H1 (cell line): ENCODE results near the gene DNAJC6. TPM values are rescaled to one million over a fixed set of nuclear protein-coding genes. Genes with fewer than 3 reads are reported as not detected.

Source experiments
- ASH2L ChIP-seq: fragments of 200-600, 300-600 bp; sonication (generic); IDR thresholded peaks from one replicate; pipeline ENCODE4 v1.7.1; 2017; ENCODE audit warnings: low read length
- BRCA1 ChIP-seq: IDR thresholded peaks from 2 replicates; pipeline ENCODE4 v1.6.1; 2012; ENCODE audit warnings: low read depth, low read length, improper control_type of control experiment
- CHD2 ChIP-seq: IDR thresholded peaks from 2 replicates; pipeline ENCODE4 v1.6.1; 2012; ENCODE audit warnings: low read length, improper control_type of control experiment
- CTBP2 ChIP-seq: IDR thresholded peaks from 2 replicates; pipeline ENCODE4 v1.7.0; 2011; ENCODE audit warnings: borderline replicate concordance, mild to moderate bottlenecking, moderate library complexity, mixed read lengths, low read length; ENCODE audit not compliant: insufficient read depth, insufficient read length
- GABPA ChIP-seq: IDR thresholded peaks from 2 replicates; pipeline ENCODE4 v1.6.1; 2011; ENCODE audit warnings: mild to moderate bottlenecking, low read length, moderate library complexity, borderline replicate concordance; ENCODE audit not compliant: insufficient read depth
- JUN ChIP-seq: IDR thresholded peaks from 2 replicates; pipeline ENCODE4 v1.6.1; 2011; ENCODE audit warnings: low read depth, mild to moderate bottlenecking, improper control_type of control experiment, low read length
- JUND ChIP-seq: IDR thresholded peaks from 2 replicates; pipeline ENCODE4 v1.6.1; 2011; ENCODE audit warnings: mild to moderate bottlenecking, improper control_type of control experiment, low read length
- KDM1A ChIP-seq: fragments of 200-600, 300-600 bp; sonication (generic); IDR thresholded peaks from 2 replicates; pipeline ENCODE4 v1.7.1; 2016; ENCODE audit warnings: mild to moderate bottlenecking, low read length, borderline replicate concordance
- KDM4A ChIP-seq: IDR thresholded peaks from one replicate; pipeline ENCODE4 v1.7.1; 2012; ENCODE audit warnings: low read depth, mild to moderate bottlenecking, moderate library complexity, low read length, inconsistent platforms; ENCODE audit not compliant: severe bottlenecking
- MAFK ChIP-seq: IDR thresholded peaks from 2 replicates; pipeline ENCODE4 v1.6.1; 2012; ENCODE audit warnings: low read depth, mild to moderate bottlenecking, improper control_type of control experiment, low read length
- PHF8 ChIP-seq: fragments of 200-600 bp; sonication (generic); conservative IDR thresholded peaks from 2 replicates; pipeline ENCODE4 v1.7.1; 2012; ENCODE audit warnings: low read depth, mild to moderate bottlenecking, inconsistent platforms, low read length, moderate library complexity
- RAD21 ChIP-seq, 2 experiments: IDR thresholded peaks in 1 of 2; conservative IDR thresholded peaks in 1 of 2; 2 replicates each; pipeline ENCODE4 v1.6.1; 2011; ENCODE audit warnings: low read depth in 2 of 2, low read length in 2 of 2, improper control_type of control experiment in 1 of 2, inconsistent platforms in 1 of 2, mild to moderate bottlenecking in 1 of 2, moderate library complexity in 1 of 2
- RBBP5 ChIP-seq: IDR thresholded peaks from 2 replicates; pipeline ENCODE4 v1.7.1; 2012; ENCODE audit warnings: low read depth, mild to moderate bottlenecking, inconsistent platforms, low read length, moderate library complexity, borderline replicate concordance
- RNF2 ChIP-seq: fragments of 200-900, 300-1000 bp; sonication (generic); IDR thresholded peaks from 2 replicates; pipeline ENCODE4 v1.7.1; 2016; ENCODE audit warnings: borderline replicate concordance, low read depth, mild to moderate bottlenecking, antibody characterized with exemption, low read length; ENCODE audit not compliant: poor library complexity, severe bottlenecking; ENCODE audit errors: missing control alignments
- RXRA ChIP-seq: IDR thresholded peaks from 2 replicates; pipeline ENCODE4 v1.6.1; 2011; ENCODE audit warnings: low read depth, mild to moderate bottlenecking, low read length, moderate library complexity; ENCODE audit not compliant: insufficient read depth
- SIX5 ChIP-seq: IDR thresholded peaks from 2 replicates; pipeline ENCODE4 v1.6.1; 2011; ENCODE audit warnings: mild to moderate bottlenecking, low read depth, low read length
- SP4 ChIP-seq: IDR thresholded peaks from 2 replicates; pipeline ENCODE4 v1.6.1; 2012; ENCODE audit warnings: low read length, inconsistent platforms
- SUZ12 ChIP-seq: fragments of 200-600 bp; sonication (generic); IDR thresholded peaks from 2 replicates; pipeline ENCODE4 v1.6.1; 2012; ENCODE audit warnings: mild to moderate bottlenecking, inconsistent platforms, low read length, moderate library complexity, mixed read lengths
- TAF1 ChIP-seq: IDR thresholded peaks from 2 replicates; pipeline ENCODE4 v1.6.1; 2011; ENCODE audit warnings: mild to moderate bottlenecking, low read depth, low read length
- YY1 ChIP-seq: IDR thresholded peaks from 2 replicates; pipeline ENCODE4 v1.6.1; 2011; ENCODE audit warnings: low read depth, mild to moderate bottlenecking, low read length
- polyA plus RNA-seq, 7 experiments: library from polyadenylated mRNA; depleted of rRNA in 3 of 7; stranded (reverse) in 5 of 7; unstranded in 2 of 7; fragments of >200 nt in 5 of 7; fragments of 200-250 nt in 2 of 7; gene quantifications; 1 replicate in 5 of 7; 2 replicates in 1 of 7; 4 replicates in 1 of 7; pipeline versions ENCODE4 v1.2.1 to v1.2.3, GENCODE V29; 2011 to 2013; ENCODE audit warnings: missing spikeins in 2 of 7, mixed read lengths in 2 of 7
- total RNA-seq: library from RNA; stranded (reverse); fragmentation: NEBNext Ultra II Directional; extraction: Animal tissue kit (Norgen Biotek cat#: 25700); gene quantifications from 2 replicates; pipeline ENCODE4 v1.2.1, GENCODE V29; 2021
- TF ChIP-seq, protein P1 (sequence below), 3 experiments: IDR thresholded peaks; 1 replicate in 2 of 3; 2 replicates in 1 of 3; pipeline versions ENCODE4 v1.5.1 to v1.6.1; 2011; ENCODE audit warnings: low read length in 3 of 3, mild to moderate bottlenecking in 3 of 3, inconsistent platforms in 2 of 3, low read depth in 1 of 3, moderate library complexity in 1 of 3; ENCODE audit not compliant: insufficient read depth in 1 of 3; ENCODE audit errors: control extremely low read depth in 1 of 3

DNAJC6 gene
- total and polyA plus RNA-seq, 2 of the 8 experiments (the other 6 are each of a cell fraction or from before 2014, with no cell fraction given) = 1.6 to 3.0 TPM

DNA sequence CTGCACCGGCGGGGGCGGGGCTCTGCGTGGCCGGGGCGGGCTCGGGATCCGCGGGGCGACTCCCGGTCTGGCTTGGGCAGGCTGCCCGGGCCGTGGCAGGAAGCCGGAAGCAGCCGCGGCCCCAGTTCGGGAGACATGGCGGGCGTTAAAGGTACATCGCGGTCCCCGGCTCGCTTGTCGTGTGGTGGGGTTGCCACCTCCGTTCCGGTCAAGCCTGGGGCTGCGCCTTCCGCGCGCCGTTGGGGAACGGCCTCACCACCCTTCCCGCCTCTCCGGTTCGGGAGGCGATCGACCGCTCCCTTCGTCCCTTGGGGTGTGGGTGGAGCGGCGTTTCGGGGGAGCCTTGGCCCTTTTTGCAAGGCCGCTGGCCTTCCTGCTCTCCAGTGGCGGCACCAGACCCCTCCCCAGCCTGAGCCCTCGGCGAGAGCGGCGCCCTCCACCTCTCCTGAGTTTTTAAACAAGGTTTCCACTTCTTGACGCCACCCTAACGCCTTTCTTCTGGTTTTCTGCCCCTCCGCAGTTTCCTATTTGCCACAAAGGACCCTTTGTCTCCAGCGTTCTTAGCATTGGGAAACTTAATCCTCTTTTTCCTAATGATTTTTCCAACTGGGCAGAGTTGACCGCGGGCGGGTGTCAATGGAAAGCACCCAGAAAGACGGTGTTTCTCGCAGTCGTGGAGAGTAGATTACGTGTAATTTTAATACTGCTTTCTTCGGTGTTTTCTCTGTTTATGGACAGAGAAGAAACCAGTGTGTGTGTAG, 111.4 kb downstream of the DNAJC6 start, which contains the start of the genes LEPR and LEPROT (continued):
- peak; percentile 66; the same call in 1 of the 2 replicates for TF ChIP-seq RBBP5
- no peak for TF ChIP-seq SUZ12
- 0 out of 4 replicates have a peak, but pooled peaks of 1 of the 2 experiments have one; percentile 1 for TF ChIP-seq RAD21 (IDR thresholded peaks at IDR 0.05 in 1 of 2, conservative IDR thresholded peaks at IDR 0.05 in 1 of 2; ENCODE audit: low read depth in 2 of 2, low read length in 2 of 2)
- peak; percentile 84 for TF ChIP-seq ASH2L
- peak; percentile 90 for TF ChIP-seq PHF8
- TF ChIP-seq CTBP2 = no peak
- TF ChIP-seq GABPA = no peak
- no peak for TF ChIP-seq JUN
- no peak for TF ChIP-seq RNF2
- no peak for TF ChIP-seq SIX5
- no peak for TF ChIP-seq BRCA1
- peak; percentile 86 for TF ChIP-seq TAF1
- TF ChIP-seq RXRA = no peak
- TF ChIP-seq, protein P1, sequence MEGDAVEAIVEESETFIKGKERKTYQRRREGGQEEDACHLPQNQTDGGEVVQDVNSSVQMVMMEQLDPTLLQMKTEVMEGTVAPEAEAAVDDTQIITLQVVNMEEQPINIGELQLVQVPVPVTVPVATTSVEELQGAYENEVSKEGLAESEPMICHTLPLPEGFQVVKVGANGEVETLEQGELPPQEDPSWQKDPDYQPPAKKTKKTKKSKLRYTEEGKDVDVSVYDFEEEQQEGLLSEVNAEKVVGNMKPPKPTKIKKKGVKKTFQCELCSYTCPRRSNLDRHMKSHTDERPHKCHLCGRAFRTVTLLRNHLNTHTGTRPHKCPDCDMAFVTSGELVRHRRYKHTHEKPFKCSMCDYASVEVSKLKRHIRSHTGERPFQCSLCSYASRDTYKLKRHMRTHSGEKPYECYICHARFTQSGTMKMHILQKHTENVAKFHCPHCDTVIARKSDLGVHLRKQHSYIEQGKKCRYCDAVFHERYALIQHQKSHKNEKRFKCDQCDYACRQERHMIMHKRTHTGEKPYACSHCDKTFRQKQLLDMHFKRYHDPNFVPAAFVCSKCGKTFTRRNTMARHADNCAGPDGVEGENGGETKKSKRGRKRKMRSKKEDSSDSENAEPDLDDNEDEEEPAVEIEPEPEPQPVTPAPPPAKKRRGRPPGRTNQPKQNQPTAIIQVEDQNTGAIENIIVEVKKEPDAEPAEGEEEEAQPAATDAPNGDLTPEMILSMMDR (IDR thresholded peaks at IDR 0.05; ENCODE audit: control extremely low read depth in 1 of 3, insufficient read depth in 1 of 3, low read depth in 1 of 3, low read length in 3 of 3) = no peak
- peak; percentile 86 for TF ChIP-seq YY1
- no peak for TF ChIP-seq KDM1A
- TF ChIP-seq JUND = no peak
- TF ChIP-seq MAFK = no peak
- TF ChIP-seq CHD2 = no peak
- TF ChIP-seq KDM4A = peak; percentile 63
- 0 out of 2 replicates have a peak, but pooled peaks have one; percentile 39 for TF ChIP-seq SP4
